Measurements from ENCODE around the gene KCNQ1.

DNA sequence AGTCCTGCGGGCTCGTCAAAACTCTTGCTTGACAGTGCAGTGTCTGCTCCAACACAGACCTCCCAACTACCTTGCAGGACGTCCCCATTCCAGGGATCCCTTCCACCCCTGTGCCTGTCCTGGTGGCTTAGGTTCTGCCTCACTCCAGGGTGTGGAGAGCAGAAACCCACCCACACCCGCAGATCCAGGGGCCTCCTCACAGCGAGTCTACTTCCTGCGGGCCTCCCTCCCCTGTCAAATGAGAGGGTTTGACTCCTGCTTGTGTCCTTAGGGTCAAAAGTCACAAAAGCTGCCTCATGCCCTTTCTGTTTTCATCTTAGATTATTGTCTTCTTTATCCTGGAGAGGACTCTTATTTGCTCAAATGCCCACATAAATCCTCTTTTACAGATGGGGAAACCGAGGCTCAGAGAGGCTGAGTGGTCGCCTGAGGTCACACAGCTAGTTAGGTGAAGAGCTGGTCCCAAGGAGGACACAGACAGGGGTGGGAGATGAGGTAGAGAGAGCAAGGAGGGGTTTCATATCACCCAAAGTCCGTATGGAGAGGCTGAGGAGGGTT lies 336.1 kb downstream of the KCNQ1 start:
- TF ChIP-seq, protein P1, sequence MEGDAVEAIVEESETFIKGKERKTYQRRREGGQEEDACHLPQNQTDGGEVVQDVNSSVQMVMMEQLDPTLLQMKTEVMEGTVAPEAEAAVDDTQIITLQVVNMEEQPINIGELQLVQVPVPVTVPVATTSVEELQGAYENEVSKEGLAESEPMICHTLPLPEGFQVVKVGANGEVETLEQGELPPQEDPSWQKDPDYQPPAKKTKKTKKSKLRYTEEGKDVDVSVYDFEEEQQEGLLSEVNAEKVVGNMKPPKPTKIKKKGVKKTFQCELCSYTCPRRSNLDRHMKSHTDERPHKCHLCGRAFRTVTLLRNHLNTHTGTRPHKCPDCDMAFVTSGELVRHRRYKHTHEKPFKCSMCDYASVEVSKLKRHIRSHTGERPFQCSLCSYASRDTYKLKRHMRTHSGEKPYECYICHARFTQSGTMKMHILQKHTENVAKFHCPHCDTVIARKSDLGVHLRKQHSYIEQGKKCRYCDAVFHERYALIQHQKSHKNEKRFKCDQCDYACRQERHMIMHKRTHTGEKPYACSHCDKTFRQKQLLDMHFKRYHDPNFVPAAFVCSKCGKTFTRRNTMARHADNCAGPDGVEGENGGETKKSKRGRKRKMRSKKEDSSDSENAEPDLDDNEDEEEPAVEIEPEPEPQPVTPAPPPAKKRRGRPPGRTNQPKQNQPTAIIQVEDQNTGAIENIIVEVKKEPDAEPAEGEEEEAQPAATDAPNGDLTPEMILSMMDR (conservative IDR thresholded peaks at IDR 0.05): no peak
- TF ChIP-seq EZH2 (IDR thresholded peaks at IDR 0.05; ENCODE audit: low read depth): no peak
